IPS-20b (cell line): ENCODE data around the gene LMNTD2.

Source experiments
- H3K27ac ChIP-seq: one replicate; pipeline ENCODE4 v1.5.1; 2013; ENCODE audit warnings: low read length
- H3K27me3 ChIP-seq: 2 replicates; pipeline ENCODE4 v1.6.1; 2013; ENCODE audit warnings: mild to moderate bottlenecking, low read length, inconsistent platforms; ENCODE audit not compliant: insufficient read depth
- H3K36me3 ChIP-seq: 2 replicates; pipeline ENCODE4 v1.6.1; 2013; ENCODE audit warnings: low read depth, mild to moderate bottlenecking, inconsistent platforms, low read length, moderate library complexity; ENCODE audit not compliant: insufficient read depth
- H3K4me1 ChIP-seq: 2 replicates; pipeline ENCODE4 v1.6.1; 2013; ENCODE audit warnings: mild to moderate bottlenecking, control low read depth, inconsistent platforms, low read length, moderate library complexity; ENCODE audit not compliant: insufficient read depth
- H3K4me3 ChIP-seq: 2 replicates; pipeline ENCODE4 v1.5.1; 2013; ENCODE audit warnings: mild to moderate bottlenecking, low read length, inconsistent platforms
- H3K9ac ChIP-seq: 2 replicates; pipeline ENCODE4 v1.6.1; 2013; ENCODE audit warnings: low read depth, mild to moderate bottlenecking, inconsistent platforms, low read length, moderate library complexity
- H3K9me3 ChIP-seq: 2 replicates; pipeline ENCODE4 v1.6.1; 2013; ENCODE audit warnings: mild to moderate bottlenecking, low read depth, low read length, inconsistent platforms; ENCODE audit not compliant: insufficient read depth

The LMNTD2 gene

DNA sequence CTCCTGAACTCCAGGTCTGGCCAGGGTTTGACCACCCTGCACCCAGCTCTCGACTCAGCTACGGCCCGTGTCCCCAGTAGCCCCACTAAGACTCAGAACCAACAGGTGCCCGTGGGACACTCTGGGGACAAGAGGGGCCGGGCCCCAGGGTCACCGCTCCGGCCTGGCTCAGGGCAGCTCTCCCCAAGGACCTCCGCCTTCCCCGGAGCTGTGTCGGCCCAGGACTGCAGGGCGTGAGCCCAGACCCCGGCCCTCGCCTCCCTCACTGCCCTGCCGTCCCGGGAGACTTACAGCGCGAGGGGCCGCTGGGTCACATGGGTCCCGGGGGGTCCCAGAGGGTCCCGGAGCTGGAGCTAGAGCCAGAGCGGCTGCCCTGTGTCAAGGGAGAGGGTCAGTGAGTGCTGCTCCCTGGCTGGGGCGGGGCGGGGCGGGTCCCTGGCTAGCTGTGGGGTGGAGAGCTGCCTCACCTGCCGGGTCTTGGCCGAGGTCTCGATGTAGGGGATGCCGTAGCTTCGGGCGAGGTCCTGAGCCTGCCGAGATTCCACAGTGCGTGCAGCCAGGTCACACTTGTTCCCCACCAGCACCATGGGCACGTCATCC, 27.5 kb downstream of the LMNTD2 start:
- Histone ChIP-seq H3K9ac (no peak overlapping the region), H3K27ac (no peak overlapping the region), H3K9me3 (no peaks in the 10 kb centered on the region), H3K36me3 (peaks cover 18% of the 10 kb centered on the region; the same call in 1 of the 2 replicates), H3K4me3 (no peak overlapping the region), H3K27me3 (peaks cover 22% of the 10 kb centered on the region), H3K4me1 (peaks cover 5% of the 10 kb centered on the region; the same call in 1 of the 2 replicates)

- Histone ChIP-seq H3K4me3 (no peak overlapping the region), H3K27me3 (peaks cover 16% of the 10 kb centered on the region), H3K27ac (no peak overlapping the region), H3K36me3 (peaks cover 18% of the 10 kb centered on the region; the same call in 1 of the 2 replicates), H3K9me3 (no peaks in the 10 kb centered on the region), H3K4me1 (peaks cover 1% of the 10 kb centered on the region; the same call in 1 of the 2 replicates), H3K9ac (no peak overlapping the region)
Observed at GRCh38 chr11:532527-532985, 28.0 kb downstream of the LMNTD2 start.

DNA sequence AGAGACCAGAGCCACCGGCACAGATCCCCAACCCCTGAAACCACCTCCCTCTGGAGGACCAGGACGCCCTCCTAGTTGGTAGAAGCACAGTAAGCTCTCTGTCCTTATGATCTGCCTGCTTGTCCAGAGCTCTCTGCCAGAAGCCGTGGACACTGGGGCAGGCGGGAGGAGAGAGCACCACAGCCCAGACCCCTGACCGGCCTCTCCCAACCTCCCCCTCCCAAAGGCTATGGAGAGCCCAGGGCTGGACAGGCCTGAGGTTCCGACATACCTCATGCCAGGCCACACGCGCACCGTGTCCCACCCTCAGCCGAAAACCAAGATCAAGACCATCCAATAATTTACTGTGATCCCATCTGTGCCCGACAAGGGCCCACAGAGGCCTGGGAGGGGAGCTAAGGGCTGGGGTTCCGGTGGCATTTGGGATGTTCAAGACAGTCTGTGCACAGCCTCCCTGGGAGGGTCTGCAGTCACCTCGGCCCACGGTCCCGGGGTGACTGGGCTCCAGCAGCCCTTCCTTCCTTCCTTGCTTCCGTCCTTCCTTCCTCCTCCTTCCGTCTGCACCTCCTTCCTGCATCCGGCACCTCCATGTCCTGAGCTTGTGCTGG, 28.5 kb downstream of the LMNTD2 start:
- Histone ChIP-seq H3K4me1 (no peaks in the 10 kb centered on the region), H3K27ac (no peak overlapping the region)

GRCh38 chr11:530960-531831, 29.3 kb downstream of the LMNTD2 start:
- H3K4me1 ChIP-seq, result no peaks in the 10 kb centered on the region
- H3K27me3 ChIP-seq, result peaks cover 3% of the 10 kb centered on the region; the same call in 1 of the 2 replicates
- H3K4me3 ChIP-seq, result no peak overlapping the region
- peaks cover 18% of the 10 kb centered on the region; the same call in 1 of the 2 replicates for H3K36me3 ChIP-seq
- no peak overlapping the region for H3K27ac ChIP-seq
- no peak overlapping the region for H3K9ac ChIP-seq
- no peaks in the 10 kb centered on the region for H3K9me3 ChIP-seq

More for the DNA sequence above, 28.5 kb downstream of the LMNTD2 start:
- peaks cover 18% of the 10 kb centered on the region; the same call in 1 of the 2 replicates for H3K36me3 ChIP-seq
- H3K4me3 ChIP-seq, result no peak overlapping the region
- no peak overlapping the region for H3K9ac ChIP-seq
- no peaks in the 10 kb centered on the region for H3K9me3 ChIP-seq
- peaks cover 11% of the 10 kb centered on the region for H3K27me3 ChIP-seq

- Histone ChIP-seq H3K27ac (no peak overlapping the region), H3K27me3 (no peaks in the 10 kb centered on the region), H3K36me3 (peaks cover 18% of the 10 kb centered on the region; the same call in 1 of the 2 replicates), H3K4me1 (no peaks in the 10 kb centered on the region), H3K4me3 (no peak overlapping the region), H3K9ac (no peak overlapping the region), H3K9me3 (no peaks in the 10 kb centered on the region)
Observed at GRCh38 chr11:529728-530411, 30.7 kb downstream of the LMNTD2 start.

DNA sequence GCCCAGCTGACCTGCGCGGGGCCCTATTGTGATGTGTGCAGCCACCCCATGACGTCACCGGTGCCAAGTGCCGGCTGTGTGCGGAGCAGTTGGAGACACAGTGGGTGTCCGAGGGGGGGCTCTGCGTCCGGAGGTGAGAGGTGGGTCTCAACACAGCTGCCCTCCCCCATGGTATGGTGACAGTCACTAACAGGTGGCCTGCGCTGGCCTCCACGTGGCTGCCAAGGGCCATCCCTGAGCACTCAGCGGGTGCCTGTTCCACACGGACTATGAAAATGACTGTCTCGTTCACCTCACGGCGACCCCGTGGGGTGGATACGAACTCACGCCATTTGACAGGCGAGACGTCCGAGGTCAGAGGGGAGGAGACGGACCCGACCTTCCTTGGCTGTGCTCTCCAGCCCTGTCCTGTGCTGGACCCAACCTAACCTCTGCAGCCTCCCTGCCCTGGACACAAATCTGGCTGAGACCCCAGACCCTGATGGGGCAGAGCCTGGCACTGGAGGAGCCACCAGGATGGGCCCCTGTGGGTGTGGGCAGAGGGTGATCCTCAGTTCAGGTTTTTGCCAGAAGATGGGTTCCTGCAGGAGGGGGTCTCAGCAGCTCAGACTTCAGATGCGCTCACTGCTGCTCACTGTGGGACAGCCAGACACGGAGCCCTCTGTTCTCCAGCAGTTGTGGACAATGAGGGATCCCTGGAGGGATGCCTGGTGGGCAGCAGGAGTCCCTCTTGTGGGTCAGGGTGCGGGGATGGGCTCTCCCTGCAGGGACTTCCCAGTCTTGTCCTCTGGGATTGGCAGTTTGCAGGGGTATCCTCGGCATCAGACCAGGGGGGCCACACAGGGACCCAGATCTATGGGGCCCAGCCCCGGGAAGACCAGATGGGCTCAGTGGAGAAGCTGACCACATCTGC, 31.5 kb downstream of the LMNTD2 start:
- Histone ChIP-seq H3K9ac (no peak overlapping the region), H3K36me3 (peaks cover 18% of the 10 kb centered on the region; the same call in 1 of the 2 replicates), H3K9me3 (no peaks in the 10 kb centered on the region), H3K4me1 (no peaks in the 10 kb centered on the region), H3K4me3 (no peak overlapping the region), H3K27me3 (no peaks in the 10 kb centered on the region), H3K27ac (no peak overlapping the region)

- Histone ChIP-seq H3K4me3 (no peak overlapping the region), H3K36me3 (peaks cover 18% of the 10 kb centered on the region; the same call in 1 of the 2 replicates), H3K27ac (no peak overlapping the region), H3K9ac (no peak overlapping the region), H3K27me3 (no peaks in the 10 kb centered on the region), H3K4me1 (no peaks in the 10 kb centered on the region), H3K9me3 (no peaks in the 10 kb centered on the region)
Observed at GRCh38 chr11:528166-528814, 32.2 kb downstream of the LMNTD2 start.

DNA sequence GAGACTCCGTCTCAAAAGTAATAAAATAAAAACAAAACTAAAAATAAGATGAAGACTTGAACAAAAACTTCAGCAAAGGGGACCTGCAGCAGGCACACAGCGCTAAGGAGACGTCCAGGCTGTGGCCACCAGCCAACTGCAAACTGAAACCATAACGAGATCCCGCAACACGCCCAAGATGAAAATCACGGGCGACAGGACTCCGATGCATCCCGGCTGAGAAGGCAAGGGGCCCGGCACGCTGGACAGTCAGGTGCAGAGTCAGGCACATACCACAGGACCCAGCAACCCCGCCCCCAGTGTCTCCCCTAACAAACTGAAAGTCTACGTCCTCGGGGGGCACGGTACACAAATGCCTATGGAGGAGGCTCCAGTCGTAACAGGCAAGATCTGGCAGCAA, 34.3 kb downstream of the LMNTD2 start:
- Histone ChIP-seq H3K27me3 (no peaks in the 10 kb centered on the region), H3K9ac (no peak overlapping the region), H3K4me3 (no peak overlapping the region), H3K27ac (no peak overlapping the region), H3K9me3 (no peaks in the 10 kb centered on the region), H3K36me3 (no peaks in the 10 kb centered on the region), H3K4me1 (no peaks in the 10 kb centered on the region)

DNA sequence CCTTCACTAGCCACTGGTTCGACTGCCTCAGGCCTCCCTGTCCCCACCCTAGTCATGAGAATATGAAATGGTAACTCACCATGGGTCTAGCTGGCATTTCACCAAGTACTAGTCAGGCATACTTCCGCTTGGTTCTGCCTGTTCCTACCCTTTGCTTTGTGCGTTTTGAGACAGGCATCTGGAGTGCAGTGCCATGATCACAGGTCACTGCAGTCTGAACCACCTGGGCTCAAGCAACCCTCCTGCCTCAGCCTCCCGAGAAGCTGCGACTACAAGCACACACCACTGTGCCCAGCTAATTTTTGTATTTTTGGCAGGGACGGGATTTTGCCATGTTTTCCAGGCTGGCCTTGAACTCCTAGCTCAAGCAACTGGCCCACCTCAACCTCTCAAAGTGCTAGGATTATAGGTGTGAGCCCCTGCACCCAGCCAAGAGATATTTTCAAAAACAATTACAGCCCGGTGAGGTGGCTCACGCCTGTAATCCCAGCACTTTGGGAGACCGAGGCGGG, 39.3 kb downstream of the LMNTD2 start:
- peaks cover 8% of the 10 kb centered on the region for H3K9me3 ChIP-seq
- no peaks in the 10 kb centered on the region for H3K4me1 ChIP-seq
- no peak overlapping the region for H3K9ac ChIP-seq
- H3K27me3 ChIP-seq, result no peaks in the 10 kb centered on the region
- H3K27ac ChIP-seq, result no peak overlapping the region
- no peak overlapping the region for H3K4me3 ChIP-seq
- H3K36me3 ChIP-seq, result no peaks in the 10 kb centered on the region

DNA sequence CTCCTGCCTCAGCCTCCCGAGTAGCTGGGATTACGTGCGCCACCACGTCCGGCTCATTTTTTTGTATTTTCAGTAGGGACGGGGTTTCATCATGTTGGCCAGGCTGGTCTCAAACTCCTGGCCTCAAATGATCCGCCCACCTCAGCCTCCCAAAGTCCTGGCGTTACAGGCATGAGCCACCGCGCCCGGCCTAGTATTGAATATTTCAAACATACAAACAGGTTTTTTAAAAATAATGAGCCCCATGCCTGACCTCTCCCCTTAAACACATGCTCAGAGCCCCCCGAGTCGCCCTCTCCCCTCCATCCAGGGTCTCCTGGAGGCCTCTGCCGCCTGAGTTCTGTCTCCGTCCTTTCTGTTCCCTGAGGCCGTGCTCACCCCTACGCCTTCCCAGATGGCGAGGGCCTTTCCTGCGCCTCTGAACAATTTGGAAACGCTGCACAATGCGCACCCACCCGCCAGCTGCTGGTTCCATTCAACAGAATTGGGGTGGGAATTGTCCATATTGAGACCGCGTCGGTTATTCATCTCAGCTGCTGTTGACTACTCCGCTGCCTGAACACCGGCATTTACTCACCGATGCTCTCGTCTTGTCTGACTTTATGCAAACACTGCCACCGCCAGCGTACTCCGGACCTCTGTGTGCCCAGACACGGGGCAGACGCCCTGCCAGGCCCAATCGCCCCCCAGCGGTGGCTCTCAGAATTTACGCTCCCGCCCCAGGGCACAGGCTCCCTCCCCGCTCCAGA, 39.9 kb downstream of the LMNTD2 start:
- H3K4me1 ChIP-seq, result no peaks in the 10 kb centered on the region
- no peaks in the 10 kb centered on the region for H3K27me3 ChIP-seq
- no peak overlapping the region for H3K27ac ChIP-seq
- H3K36me3 ChIP-seq, result no peaks in the 10 kb centered on the region
- peaks cover 13% of the 10 kb centered on the region for H3K9me3 ChIP-seq
- H3K4me3 ChIP-seq, result no peak overlapping the region
- H3K9ac ChIP-seq, result no peak overlapping the region
